Forelimb muscle (tissue), 1 donor: ENCODE results near the gene SPATS2. TPM values are rescaled to one million over a fixed set of nuclear protein-coding genes. Genes with fewer than 3 reads are reported as not detected.

Experiments used
- DNase-seq: peaks from one replicate; pipeline ENCODE4 v3.0.0-alpha.2; 2013; ENCODE audit warnings: low read depth
- polyA plus RNA-seq: library from polyadenylated mRNA; unstranded; fragments of 120-200 nt; gene quantifications from one replicate; pipeline ENCODE4 v1.2.1, GENCODE V29; 2013; ENCODE audit not compliant: insufficient read length

SPATS2 gene
- polyA plus RNA-seq, 1 donor = 29.4 TPM

DNA sequence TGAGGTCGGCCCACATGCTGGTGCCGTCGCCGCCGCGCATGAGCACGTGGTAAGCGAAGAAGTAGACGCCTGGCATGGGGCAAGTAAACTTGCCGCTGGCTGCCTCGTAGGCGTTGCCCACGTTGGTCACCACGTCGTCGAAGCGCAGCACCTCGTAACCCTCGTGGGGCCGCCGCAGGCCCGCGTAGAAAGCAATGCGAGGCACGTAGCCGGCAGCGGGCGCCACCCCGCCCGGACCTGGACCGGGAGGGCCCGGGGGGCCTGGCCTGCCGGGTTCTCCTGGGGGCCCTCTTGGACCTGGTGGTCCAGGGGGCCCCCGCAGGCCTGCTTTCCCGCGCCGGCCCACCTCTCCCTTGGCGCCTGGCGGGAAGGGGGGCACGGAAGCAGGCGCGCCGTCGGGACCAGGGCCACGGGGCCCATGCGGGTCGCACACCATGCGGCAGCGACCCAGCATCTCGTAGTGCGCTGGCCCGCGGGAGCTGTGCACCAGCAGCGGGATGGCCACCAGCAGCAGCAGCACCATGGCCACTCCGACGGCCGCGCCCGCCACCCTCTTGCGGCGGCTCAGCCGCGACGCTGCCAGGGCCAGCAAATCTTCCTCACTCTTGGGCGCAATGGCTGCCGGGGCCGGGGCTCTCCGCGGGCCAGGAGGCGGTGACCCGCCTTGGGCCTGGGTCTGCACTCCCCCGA lies 31.2 kb upstream of the SPATS2 start:
- DNase-seq = no peak

DNA sequence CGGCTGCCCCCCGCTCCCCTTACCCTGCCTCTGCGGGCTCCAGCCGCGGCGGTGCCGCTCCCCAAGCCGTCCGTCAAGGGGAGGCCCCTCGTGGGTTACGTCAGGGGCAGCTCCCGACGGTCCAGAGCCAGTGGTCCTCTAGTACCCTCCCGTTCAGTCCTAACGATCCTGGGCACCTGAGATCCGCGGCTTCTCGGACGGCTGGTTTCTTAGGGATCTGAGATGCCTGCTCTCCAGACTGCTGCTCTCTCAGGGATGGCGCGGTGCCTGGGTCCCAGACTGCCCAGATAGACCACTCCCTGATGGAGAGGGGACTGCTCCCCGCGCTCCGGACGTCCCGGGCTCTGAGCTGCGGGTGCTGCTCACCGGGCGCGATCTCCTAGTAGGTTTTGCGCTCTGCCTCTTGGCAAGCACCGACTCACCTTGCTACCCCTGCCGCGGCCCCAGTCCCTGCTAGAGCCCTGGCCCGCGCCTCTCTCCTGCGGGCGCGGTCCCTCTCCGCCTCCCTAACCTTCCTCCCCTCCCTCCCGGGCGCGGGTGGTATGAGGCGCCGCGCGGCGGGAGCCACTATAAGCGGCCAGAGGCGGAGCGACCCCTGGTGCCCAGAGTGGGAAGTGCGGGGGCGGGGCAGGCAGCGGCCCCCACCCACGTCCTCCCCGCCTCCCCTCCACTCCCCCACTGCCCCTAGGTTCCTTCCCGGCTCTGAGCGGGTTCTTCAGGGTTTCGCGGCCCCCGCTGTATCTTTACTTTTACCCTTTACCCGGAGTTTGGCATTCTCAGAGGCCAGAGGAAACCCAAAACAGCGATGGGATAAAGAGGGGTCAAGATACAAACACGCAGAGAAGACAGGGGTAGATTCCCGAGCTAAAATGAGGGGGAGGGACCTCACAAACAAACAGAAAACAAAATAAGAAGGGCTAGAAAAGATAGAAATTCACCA lies 30.3 kb upstream of the SPATS2 start, which contains the start of gene C1QL4:
C1QL4 (minus strand) TSS at position 544 of the 940 bp plus-strand sequence. CDS start 711 bp downstream, outside the sequence.
- DNase-seq = no peak

DNA sequence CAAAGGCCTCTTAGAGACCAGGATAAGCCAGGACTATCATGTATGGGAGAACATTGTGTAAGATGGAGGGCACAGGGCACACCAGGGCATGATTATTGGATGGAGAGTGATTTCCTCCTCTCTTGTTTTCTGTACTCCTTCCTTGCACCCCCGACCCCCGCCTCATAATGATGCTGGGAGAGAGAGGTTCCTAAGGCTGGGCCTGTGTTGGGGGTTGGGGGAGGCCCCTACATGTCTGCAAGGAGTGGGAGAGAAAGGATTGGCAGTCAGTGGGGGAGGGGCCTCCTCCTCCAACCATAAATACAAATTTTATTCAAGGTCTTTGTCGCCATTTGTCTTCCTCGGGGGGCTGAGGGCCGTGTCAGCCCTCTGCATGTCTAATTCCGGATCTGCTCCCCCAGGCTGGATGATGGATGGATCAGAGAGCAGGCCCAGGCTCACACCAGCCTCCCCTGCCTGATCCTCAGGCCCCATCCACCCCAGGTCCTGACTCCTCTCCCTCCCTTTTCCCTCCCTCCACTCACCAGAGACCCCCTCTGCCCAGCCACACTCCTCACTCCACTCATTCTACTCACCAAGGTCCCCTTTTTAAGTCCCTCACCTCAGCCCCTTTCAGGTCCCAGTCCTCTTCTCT lies 28.3 kb upstream of the SPATS2 start:
- DNase-seq = no peak

DNA sequence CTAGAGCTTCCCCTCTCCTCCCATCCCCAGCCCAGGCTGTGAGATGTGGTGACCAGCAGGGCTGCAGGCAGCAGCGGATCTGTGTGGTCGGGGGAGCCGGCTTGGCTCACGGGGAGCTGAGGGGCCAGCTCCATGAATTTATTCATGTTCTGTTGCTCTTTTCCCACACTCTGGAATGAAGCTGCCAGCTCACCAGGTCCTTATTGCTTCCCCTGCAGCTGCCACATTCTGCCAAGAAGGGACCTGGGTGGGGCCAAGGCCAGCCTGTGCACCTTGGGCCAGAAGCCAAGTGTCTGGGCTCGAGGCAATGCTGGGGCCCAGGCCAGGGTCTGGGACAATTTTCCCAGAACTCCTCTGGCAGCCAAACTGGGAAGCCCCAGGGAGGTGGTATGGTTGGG lies 27.8 kb upstream of the SPATS2 start:
- DNase-seq = no peak

- no peak for DNase-seq
Observed at GRCh38 chr12:49340095-49340870, 27.0 kb upstream of the SPATS2 start.

GRCh38 chr12:49340971-49341776 lies 26.1 kb upstream of the SPATS2 start:
- no peak for DNase-seq

DNA sequence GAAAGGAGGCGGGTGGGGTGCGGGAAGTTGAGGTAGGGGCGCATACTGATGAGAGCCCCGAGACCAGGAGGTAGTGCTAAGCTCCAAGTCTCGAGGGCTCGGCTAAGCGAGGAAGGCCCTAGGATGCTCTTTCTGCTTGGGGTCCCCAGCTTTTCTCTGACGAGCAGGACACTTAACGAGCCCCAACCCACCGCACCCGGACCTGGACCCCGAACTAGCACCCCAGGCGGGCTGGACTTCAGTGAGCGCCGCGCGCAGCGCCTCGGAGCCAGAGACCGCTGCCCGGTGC lies 25.5 kb upstream of the SPATS2 start:
- DNase-seq = no peak

GRCh38 chr12:49342066-49342913 lies 25.0 kb upstream of the SPATS2 start:
- DNase-seq = no peak

DNA sequence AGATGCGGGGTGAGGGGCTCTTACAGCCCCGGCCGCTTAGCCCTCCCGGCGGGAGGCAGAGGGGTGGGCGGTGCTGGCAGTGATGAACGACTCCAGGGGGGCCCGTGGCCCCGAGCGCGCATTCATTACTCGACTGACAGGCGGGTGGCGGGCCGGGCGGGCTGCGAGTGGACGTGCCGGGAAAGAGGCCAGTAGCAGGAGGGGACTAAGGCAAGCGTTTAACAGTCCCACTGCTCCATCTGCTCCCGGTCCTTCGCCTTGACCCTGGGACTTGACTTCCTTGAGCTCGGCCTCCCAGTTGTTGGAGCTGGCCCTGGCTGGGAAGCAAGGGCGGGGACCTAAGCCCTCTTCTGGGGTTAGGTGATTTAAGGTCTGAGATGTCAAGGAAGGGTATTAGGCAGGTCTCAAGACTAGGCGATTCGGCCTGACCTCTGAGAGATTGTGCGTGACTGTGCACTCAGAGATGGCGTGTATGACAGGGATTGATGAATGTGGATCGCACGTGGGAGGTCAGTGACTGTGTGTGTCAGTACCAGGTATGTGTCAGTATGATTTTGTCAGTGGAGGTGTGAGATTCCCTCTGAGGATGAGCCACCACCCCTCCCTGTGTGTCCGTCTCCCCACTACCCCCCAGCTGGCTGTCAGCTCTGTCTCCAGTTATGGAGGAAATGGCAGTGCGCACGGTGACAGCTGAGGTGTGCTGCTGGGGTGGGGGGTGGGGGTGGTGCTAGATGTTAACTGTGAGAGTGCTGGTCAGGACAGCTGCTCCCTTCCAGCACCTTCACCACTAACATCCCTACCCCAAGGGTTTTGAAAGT lies 24.1 kb upstream of the SPATS2 start:
- no peak for DNase-seq

DNA sequence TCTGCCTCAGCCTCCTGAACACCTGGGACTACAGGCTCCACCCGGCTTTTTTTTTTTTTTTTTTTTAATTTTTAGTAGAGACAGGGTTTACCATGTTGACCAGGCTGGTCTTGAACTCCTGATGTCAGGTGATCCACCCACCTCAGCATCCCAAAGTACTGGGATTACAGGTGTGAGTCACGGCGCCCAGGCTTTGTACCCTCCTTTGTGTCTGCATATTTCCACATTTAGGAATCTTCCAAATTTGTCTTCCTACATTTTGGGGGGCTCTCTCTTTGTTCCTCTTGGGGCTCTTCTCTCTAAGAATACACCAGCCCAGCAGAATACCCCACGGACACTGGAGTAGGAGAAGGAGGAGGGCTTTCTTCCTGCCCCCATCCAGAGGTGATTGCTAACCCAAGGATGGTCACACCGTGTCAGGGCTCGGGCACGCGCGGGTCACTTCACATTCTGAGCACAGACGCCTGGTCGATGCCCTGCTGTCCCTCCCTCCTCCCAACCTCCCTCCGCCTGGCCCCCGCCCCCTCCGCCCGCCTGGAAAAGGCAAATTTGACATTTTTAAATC lies 22.7 kb upstream of the SPATS2 start:
- no peak for DNase-seq

- no peak for DNase-seq
Observed at GRCh38 chr12:49345051-49345824, 22.0 kb upstream of the SPATS2 start.

GRCh38 chr12:49345825-49346658 lies 21.2 kb upstream of the SPATS2 start:
- DNase-seq = no peak

DNA sequence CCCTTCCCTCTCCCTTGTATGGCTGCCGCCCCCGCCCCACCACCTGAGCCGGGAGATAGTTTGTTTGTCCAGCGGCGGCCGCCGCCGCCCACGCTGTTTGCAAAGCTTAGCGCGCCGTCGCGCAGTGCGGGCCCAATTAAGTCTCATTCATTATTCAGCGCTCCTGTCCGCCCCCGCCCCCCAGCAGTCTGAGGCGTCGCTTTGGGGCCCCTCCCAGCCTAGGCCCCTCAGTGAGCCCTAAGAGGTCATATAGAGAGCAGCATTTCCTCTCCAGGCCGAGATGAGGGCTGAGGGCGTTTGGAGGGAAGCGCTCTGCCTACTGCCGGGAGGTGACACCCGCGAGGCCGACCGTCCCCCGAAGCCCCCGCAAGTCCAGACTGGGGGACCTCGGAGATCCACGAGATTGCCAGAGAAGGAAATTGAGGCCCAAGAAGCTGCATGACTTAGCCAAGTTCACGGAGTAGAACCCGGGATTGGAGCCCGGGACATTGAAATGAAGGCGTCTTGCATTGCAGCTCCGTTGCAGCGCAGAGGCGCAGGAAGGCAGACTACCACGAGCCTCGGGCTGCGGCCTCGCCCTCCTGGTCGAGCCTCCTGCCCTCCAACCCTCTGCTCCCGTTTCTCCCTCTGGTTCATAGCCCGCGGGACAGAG lies 20.5 kb upstream of the SPATS2 start, which contains the start of gene DNAJC22:
DNAJC22 (plus strand) TSS at position 230 of the 652 bp plus-strand sequence. CDS start 1,985 bp downstream, outside the sequence.
- no peak for DNase-seq

DNA sequence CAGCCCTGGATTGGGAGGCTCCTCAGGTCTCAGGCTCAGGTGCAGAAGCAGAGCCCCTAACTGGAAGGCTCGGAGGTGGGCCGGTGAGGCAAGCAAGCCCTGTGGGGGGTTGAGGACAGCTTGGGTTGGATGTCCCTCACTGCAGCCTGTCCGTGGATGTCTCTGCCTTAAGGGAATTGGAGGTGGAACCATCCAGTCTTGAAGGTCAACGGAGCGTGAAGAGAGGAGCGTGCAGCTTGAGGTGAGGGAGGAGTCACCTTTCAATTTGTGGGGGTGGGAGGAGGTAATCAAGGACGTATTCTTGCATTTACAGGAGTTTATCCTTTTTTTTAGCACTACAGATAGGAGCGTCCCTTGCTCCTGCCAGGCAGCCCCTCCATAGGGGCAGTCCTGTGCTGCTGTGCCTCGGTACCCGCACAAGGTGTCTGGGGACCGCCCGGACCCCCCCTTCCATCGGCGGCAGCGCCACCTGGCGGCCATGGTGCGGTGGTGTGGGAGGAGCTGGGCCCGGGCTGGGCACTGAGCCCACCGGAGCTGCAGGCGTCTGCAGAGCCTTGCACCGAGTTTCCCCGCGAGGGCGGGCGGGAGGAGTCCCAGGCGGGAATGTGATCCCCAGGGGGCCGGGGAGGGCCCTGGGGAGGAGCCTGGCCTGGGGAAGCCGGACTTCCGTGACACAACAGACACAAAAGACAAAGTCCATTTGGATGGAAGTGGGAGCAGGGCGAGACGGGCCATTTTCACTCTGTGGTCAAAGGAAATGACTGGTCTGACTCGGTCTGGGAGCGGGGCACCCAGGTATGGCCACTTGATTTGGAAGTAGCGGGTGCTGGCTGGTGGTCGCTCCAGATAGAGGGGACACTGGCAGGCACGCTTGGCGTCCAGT lies 19.7 kb upstream of the SPATS2 start:
- DNase-seq = no peak

DNA sequence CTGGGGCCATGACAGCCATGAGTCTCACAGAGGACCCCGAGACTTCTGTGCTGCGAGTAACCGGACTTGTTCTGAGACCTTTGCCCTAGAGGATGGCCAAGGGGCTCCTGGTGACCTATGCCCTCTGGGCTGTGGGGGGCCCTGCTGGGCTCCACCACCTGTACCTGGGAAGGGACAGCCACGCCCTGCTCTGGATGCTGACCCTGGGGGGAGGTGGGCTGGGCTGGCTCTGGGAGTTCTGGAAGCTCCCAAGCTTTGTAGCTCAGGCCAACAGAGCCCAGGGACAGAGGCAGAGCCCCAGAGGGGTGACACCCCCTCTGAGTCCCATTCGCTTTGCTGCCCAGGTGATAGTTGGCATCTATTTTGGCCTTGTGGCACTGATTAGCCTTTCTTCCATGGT lies 18.5 kb upstream of the SPATS2 start:
- DNase-seq = no peak
